ENCODE data around the gene ADRA2B.

The ADRA2B gene

DNA sequence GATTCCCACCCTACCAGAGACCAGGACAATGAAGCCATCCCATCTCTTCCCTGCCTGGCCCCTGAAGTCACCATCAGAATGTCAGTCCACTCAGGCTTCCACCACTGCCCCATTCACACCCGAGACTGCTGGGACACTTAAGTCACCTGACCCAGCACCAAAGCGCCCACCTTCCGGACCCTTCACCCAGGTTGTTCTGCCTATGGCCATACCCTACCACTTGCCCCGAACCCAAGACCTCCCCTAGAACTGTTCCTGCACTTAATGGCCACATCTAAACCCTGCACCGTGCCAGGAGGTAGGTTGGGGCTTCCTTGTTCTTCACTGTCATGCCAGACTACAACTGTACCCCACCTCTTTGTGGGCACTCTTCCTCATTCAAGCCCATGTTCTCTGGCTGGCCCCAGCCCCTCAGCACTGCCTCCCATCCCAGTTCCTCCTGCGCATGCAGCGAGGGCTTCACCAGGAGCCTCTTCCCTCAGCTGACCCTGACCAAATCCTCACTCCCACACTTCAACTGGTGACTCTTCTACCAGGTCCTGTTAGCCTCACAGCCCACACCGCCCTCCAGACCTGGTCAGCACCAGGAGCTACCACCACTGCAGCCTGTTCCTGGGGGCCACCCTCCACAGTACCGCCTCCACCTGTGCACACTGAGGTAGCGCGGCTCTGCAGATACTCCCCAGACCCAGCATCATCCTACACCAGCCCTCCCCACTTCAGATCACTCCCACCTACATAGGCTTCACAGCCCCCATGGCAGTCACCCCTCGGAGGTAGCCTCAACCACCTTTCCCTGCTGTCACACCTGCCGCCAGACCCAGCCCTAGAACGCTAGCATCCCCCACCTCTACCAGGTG, 8.3 kb upstream of the ADRA2B start:
- TF ChIP-seq, protein P1, sequence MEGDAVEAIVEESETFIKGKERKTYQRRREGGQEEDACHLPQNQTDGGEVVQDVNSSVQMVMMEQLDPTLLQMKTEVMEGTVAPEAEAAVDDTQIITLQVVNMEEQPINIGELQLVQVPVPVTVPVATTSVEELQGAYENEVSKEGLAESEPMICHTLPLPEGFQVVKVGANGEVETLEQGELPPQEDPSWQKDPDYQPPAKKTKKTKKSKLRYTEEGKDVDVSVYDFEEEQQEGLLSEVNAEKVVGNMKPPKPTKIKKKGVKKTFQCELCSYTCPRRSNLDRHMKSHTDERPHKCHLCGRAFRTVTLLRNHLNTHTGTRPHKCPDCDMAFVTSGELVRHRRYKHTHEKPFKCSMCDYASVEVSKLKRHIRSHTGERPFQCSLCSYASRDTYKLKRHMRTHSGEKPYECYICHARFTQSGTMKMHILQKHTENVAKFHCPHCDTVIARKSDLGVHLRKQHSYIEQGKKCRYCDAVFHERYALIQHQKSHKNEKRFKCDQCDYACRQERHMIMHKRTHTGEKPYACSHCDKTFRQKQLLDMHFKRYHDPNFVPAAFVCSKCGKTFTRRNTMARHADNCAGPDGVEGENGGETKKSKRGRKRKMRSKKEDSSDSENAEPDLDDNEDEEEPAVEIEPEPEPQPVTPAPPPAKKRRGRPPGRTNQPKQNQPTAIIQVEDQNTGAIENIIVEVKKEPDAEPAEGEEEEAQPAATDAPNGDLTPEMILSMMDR (IDR thresholded peaks at IDR 0.05; ENCODE audit: insufficient read depth, low read depth, low read length, missing control alignments): no peak
- no peak for DNase-seq (ENCODE audit: low read depth)
- no peak overlapping the region for H3K4me3 ChIP-seq (ENCODE audit: low read depth, low read length)

DNA sequence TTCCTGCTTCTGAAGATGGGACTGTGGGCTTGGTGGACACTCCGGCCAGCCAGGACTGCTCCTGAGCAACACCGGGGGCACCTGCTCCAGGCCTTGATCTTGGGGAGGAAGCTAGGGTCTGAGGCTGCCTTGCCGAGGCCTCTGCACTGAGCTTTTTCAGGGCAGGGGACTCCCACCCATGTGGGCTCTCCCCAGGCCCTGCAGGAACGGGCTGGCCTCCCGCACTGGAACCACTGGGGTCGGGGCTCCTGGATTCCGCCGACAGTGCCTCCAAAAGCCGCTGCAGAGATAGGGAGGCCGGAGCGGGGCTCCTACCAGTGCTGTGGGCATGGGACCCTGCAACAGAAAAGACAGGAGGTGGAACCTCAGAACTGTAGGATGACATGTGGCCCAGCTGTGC, 7.6 kb upstream of the ADRA2B start:
- no peak for DNase-seq (ENCODE audit: low read depth)
- TF ChIP-seq, protein P1 (IDR thresholded peaks at IDR 0.05; ENCODE audit: insufficient read depth, low read depth, low read length, missing control alignments): no peak
- H3K4me3 ChIP-seq (ENCODE audit: low read depth, low read length): no peak overlapping the region

DNA sequence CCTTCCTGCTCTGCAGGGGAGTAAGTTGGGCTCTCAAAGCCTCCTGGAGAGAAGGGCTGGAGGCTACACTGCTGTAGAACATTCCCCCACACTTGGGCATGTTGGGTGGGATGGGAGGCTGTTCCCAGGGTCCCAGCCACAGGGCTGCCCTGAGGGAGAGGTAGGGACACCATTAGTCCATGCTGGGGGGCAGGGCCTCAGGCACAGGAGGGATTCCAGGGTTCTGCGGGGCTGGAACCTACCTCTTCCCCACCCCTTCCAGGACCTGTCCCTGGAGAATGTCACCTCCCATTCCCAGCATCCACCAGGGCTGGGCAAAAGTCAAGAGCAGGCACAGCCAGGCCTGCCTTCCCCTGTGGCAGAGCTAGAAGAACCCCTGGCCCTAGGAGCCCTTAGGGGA, 6.9 kb upstream of the ADRA2B start:
- DNase-seq (ENCODE audit: low read depth): no peak
- no peak overlapping the region for H3K4me3 ChIP-seq (ENCODE audit: low read depth, low read length)
- TF ChIP-seq, protein P1 (IDR thresholded peaks at IDR 0.05; ENCODE audit: insufficient read depth, low read depth, low read length, missing control alignments): no peak

DNA sequence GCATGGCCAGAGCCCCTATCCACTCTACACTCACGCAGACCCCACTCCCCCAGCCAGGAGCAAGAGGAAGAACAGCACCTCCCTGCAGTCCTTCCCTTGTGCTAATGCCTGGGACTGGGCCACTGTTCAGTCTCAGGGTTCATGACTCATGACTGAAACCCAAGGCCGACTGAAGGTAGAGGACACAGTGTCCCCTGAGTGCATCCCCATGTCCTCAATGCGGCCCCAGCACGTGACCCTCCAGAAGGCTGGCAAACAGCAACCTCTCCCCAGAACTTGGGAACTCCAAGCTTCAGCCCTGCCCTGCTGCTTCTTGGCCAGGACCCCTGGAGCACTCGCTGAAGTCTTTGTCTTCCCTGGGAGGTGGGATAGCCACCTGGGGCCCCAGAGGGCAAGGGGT, 6.0 kb upstream of the ADRA2B start:
- no peak for DNase-seq (ENCODE audit: low read depth)
- TF ChIP-seq, protein P1 (IDR thresholded peaks at IDR 0.05; ENCODE audit: insufficient read depth, low read depth, low read length, missing control alignments): no peak
- no peak overlapping the region for H3K4me3 ChIP-seq (ENCODE audit: low read depth, low read length)

DNA sequence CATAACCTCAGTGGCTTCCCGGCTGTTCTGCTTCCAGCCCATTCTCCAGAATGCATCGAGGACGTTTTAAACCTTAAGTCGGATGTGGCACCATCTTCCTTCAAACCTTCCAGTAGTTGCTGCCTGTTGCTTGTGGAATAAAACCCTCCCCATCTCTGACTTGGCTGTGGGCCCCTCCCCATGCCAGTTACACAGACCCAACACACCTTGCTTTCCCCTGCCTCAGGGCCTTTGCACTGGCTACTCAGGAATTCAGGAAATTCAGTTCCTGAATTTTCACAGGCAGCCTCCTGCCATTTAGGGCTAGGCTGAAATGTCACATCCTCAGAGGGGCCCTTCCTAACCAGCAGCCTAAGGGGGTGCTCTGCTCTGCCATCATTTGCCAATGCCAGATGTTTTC, 5.0 kb upstream of the ADRA2B start:
- H3K4me3 ChIP-seq (ENCODE audit: low read depth, low read length): no peak overlapping the region
- DNase-seq (ENCODE audit: low read depth): no peak
- TF ChIP-seq, protein P1 (IDR thresholded peaks at IDR 0.05; ENCODE audit: insufficient read depth, low read depth, low read length, missing control alignments): no peak

DNA sequence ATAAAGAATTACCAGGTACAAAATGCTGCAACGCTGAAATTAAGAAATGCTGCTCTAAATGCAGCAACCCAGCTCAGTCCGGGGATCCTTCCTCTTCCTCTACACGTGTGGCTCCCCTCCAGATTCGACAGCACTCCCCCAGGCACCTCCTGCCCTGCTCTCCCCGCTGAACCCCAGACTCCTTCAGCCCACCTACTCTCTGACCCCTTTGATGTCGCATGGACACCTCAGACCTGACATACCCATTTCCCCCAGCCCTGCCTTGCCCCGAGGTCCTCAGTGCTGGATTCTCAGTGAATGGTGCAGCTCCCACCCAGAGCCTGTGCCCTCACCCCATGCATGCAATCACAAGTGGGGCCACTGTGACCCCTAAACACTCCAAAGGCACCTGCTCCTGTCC, 4.6 kb upstream of the ADRA2B start:
- TF ChIP-seq, protein P1 (IDR thresholded peaks at IDR 0.05; ENCODE audit: insufficient read depth, low read depth, low read length, missing control alignments): no peak
- no peak overlapping the region for H3K4me3 ChIP-seq (ENCODE audit: low read depth, low read length)
- DNase-seq (ENCODE audit: low read depth): no peak
